Heart left ventricle (tissue), 16 donors: ENCODE results near the gene SMARCB1. TPM values are rescaled to one million over a fixed set of nuclear protein-coding genes. Genes with fewer than 3 reads are reported as not detected.

Experiments used
- ATAC-seq, 4 donors: fragments of 200-7000 bp; cut with Tn5 transposase; one replicate each; pipeline ENCODE4 v1.9.1; 2020 to 2022; ENCODE audit warnings: moderate library complexity in 4 of 4, mild to moderate bottlenecking in 3 of 4, moderate number of reproducible peaks in 1 of 4
- DNase-seq, 5 donors: peaks; one replicate each; pipeline ENCODE4 v3.0.0-alpha.2; 2020
- H3K27ac ChIP-seq, 12 donors: fragments of 200-600 bp; sonication (generic) in 4 of 12; one replicate each; pipeline versions ENCODE4 v1.5.0 to v1.8.0; 2016 to 2022; ENCODE audit warnings: mild to moderate bottlenecking in 2 of 12
- H3K27me3 ChIP-seq, 9 donors: fragments of 200-600 bp; sonication (generic) in 2 of 9; one replicate each; pipeline versions ENCODE4 v1.5.1 to v1.8.0; 2016 to 2022; ENCODE audit warnings: mild to moderate bottlenecking in 3 of 9
- H3K36me3 ChIP-seq, 9 donors: fragments of 200-600 bp; sonication (generic) in 2 of 9; one replicate each; pipeline versions ENCODE4 v1.5.0 to v1.8.0; 2018 to 2022; ENCODE audit warnings: mild to moderate bottlenecking in 2 of 9
- H3K4me1 ChIP-seq, 12 donors: fragments of 200-600 bp; sonication (generic) in 4 of 12; one replicate each; pipeline versions ENCODE4 v1.5.0 to v1.8.0; 2016 to 2022; ENCODE audit warnings: mild to moderate bottlenecking in 3 of 12
- H3K4me3 ChIP-seq, 12 donors: fragments of 200-600 bp; sonication (generic) in 4 of 12; one replicate each; pipeline versions ENCODE4 v1.5.0 to v1.8.0; 2017 to 2022; ENCODE audit warnings: mild to moderate bottlenecking in 9 of 12, moderate library complexity in 4 of 12
- H3K9me3 ChIP-seq, 12 donors: fragments of 200-600 bp; sonication (generic) in 4 of 12; one replicate each; pipeline versions ENCODE4 v1.5.0 to v1.8.0; 2016 to 2022; ENCODE audit warnings: mild to moderate bottlenecking in 1 of 12
- CTCF ChIP-seq, 12 donors: fragments of 200-600 bp; sonication (generic) in 4 of 12; IDR thresholded peaks; one replicate each; pipeline versions ENCODE4 v1.5.0 to v1.8.0; 2018 to 2022; ENCODE audit warnings: antibody characterized with exemption in 12 of 12, mild to moderate bottlenecking in 5 of 12
- POLR2A ChIP-seq, 2 donors: fragments of 450-650 bp; IDR thresholded peaks; one replicate each; pipeline ENCODE4 v1.6.1; 2017; ENCODE audit warnings: antibody characterized with exemption in 2 of 2, mild to moderate bottlenecking in 2 of 2, moderate library complexity in 2 of 2
- WGBS, 4 donors: extraction: QIAGEN DNeasy Blood & Tissue Kit in 2 of 4; methylation state at CpG; one replicate each; pipeline versions ENCODE4 v1.1.5 to v1.1.7; 2013 to 2018; 5-methylcytosine and 5-hydroxymethylcytosine counted together
- intact Hi-C, 10 donors: fragments of 100-400 bp; cut with DNase I; formaldehyde crosslinking; loops; one replicate each; pipeline versions ENCODE4 v1.11.1 to v1.14.2; 2022
- polyA plus RNA-seq, 2 donors: library from polyadenylated mRNA; stranded (reverse); fragments of 200-250 nt; gene quantifications; one replicate each; pipeline ENCODE4 v1.2.3, GENCODE V29; 2013
- total RNA-seq, 9 donors: library from RNA; depleted of rRNA in 2 of 9; stranded (reverse); fragments of >200 nt in 2 of 9; fragmentation: NEBNext Ultra II Directional in 3 of 9; extraction: Animal tissue kit (Norgen Biotek cat#: 25700) in 3 of 9; gene quantifications; one replicate each; pipeline versions ENCODE4 v1.1.0 to v1.2.4, GENCODE V29; 2016 to 2023
- donor health status: ischemic (EF 13 %, LVEDD 7.1; RV severe dilation, severe dysfunction).
- donor health status: healthy with polysubstance abuse.
- donor health status: DM: no; HTN: yes; CAD: no.
- donor health status: DM: no; HTN: no; CAD: no.
- donor health status: ischemic (EF 25% LVEDD 6.9; RV normal size, moderate dysfunction).
- donor health status: ischemic (EF 25% LVEDD 5.7; RV mildly dilated, moderate dysfunction).
- donor health status: healthy.
- donor health status: DM: yes; HTN: yes; CAD: no.
- donor health status: ischemic (EF 35%, LVEDD 5.7; RV mildly dilated, moderate dysfunction).
- donor health status: nonischemic (EF 11% LVEDD 7.7; RV severe dilation, severe dysfunction).
- donor health status: DM: yes; HTN: yes; CAD: no.
- donor health status: PGD.
- donor health status: ischemic (EF 29% LVEDD 5.4; RV normal size, mild dysfunction).
- donor health status: nonischemic (EF 23%, LVEDD 6.1; RV moderate dilation, normal function).

SMARCB1 gene
- total and polyA plus RNA-seq, 11 donors = 30.2 to 75.3 (median 45.6) TPM

- Histone ChIP-seq H3K9me3 (no peaks in the 10 kb centered on the region), H3K4me1 (peaks cover 0 to 26% (median 21%) of the 10 kb centered on the region in 12 donors), H3K27me3 (no peaks in the 10 kb centered on the region), H3K36me3 (peaks cover 0 to 7% (median 0%) of the 10 kb centered on the region in 9 donors), H3K4me3 (no peak overlapping the region), H3K27ac (no peak overlapping the region)
- 78 to 89% (median 83%) methylated on average over 6 of the region's 6 CpGs for WGBS, 4 donors
- intact Hi-C loops = loop anchor here in 5 of 10 donors (10.0 kb wide), 2 partner anchors 135 to 215 kb away; no protein-coding TSS in a partner anchor
- DNase-seq = no peak
- no peak for ATAC-seq
- no peak for TF ChIP-seq CTCF (IDR thresholded peaks at IDR 0.05)
- TF ChIP-seq POLR2A (IDR thresholded peaks at IDR 0.05) = no peak
Measured at GRCh38 chr22:23760056-23760455, 26.7 kb upstream of the SMARCB1 start.

- H3K27ac ChIP-seq = no peak within 1 kb of the TSS
- H3K36me3 ChIP-seq = peaks cover 0 to 16% (median 0%) of the 10 kb centered on the region in 9 donors
- H3K4me1 ChIP-seq = peaks cover 0 to 46% (median 29%) of the 10 kb centered on the region in 12 donors
- H3K9me3 ChIP-seq = no peaks in the 10 kb centered on the region
- TF ChIP-seq CTCF (IDR thresholded peaks at IDR 0.05) (no peak), POLR2A (IDR thresholded peaks at IDR 0.05) (no peak)
- H3K27me3 ChIP-seq = no peaks in the 10 kb centered on the region
- 35 to 47% (median 44%) methylated on average over 23 of the region's 23 CpGs for WGBS, 4 donors
- intact Hi-C loops = loop anchor here in 5 of 10 donors (10.0 kb wide), 2 partner anchors 138 to 218 kb away; no protein-coding TSS in a partner anchor
- H3K4me3 ChIP-seq = peak within 1 kb of the TSS in 4 of 12 donors; percentile 12 to 42 (median 24)
- no peak for DNase-seq
- ATAC-seq = no peak
Measured at GRCh38 chr22:23762842-23763578, 23.8 kb upstream of the SMARCB1 start, which contains the start of gene C22orf15. Gene C22orf15 (plus strand): TSS chr22:23762990. CDS start chr22:23763307, 317 bp downstream.

GRCh38 chr22:23763579-23763945, 23.2 kb upstream of the SMARCB1 start:
- H3K27ac ChIP-seq = no peak overlapping the region
- peak in 2 of 5 donors; percentile 58 to 79 for DNase-seq
- peak overlapping the region in 4 of 12 donors; percentile 12 to 42 (median 24) for H3K4me3 ChIP-seq
- peaks cover 0 to 16% (median 0%) of the 10 kb centered on the region in 9 donors for H3K36me3 ChIP-seq
- ATAC-seq = no peak
- no peaks in the 10 kb centered on the region for H3K9me3 ChIP-seq
- intact Hi-C loops = loop anchor here in 5 of 10 donors (10.0 kb wide), 2 partner anchors 139 to 219 kb away; no protein-coding TSS in a partner anchor
- WGBS, 4 donors = 19 to 35% (median 27%) methylated on average over 17 of the region's 17 CpGs
- TF ChIP-seq POLR2A (IDR thresholded peaks at IDR 0.05) = no peak
- TF ChIP-seq CTCF (IDR thresholded peaks at IDR 0.05) = no peak
- peaks cover 0 to 51% (median 31%) of the 10 kb centered on the region in 12 donors for H3K4me1 ChIP-seq
- H3K27me3 ChIP-seq = no peaks in the 10 kb centered on the region

- H3K27me3 ChIP-seq = no peaks in the 10 kb centered on the region
- ATAC-seq = no peak
- peaks cover 0 to 55% (median 35%) of the 10 kb centered on the region in 12 donors for H3K4me1 ChIP-seq
- no peaks in the 10 kb centered on the region for H3K9me3 ChIP-seq
- intact Hi-C loops = loop anchor here in 5 of 10 donors (10.0 kb wide), 2 partner anchors 139 to 219 kb away; no protein-coding TSS in a partner anchor
- WGBS, 4 donors = 54 to 67% (median 62%) methylated on average over 5 to 7 of the region's 7 CpGs
- DNase-seq = no peak
- peaks cover 0 to 16% (median 0%) of the 10 kb centered on the region in 9 donors for H3K36me3 ChIP-seq
- peak overlapping the region in 1 of 12 donors; percentile 95 for H3K27ac ChIP-seq
- H3K4me3 ChIP-seq = peak overlapping the region in 2 of 12 donors; percentile 12 to 21
- TF ChIP-seq POLR2A (IDR thresholded peaks at IDR 0.05) = no peak
- no peak for TF ChIP-seq CTCF (IDR thresholded peaks at IDR 0.05)
Measured at GRCh38 chr22:23763954-23764353, 22.8 kb upstream of the SMARCB1 start.
